Endothelial cell of umbilical vein (primary cell): ENCODE results near the gene MACF1.

Experiments
- POLR2A ChIP-seq: IDR thresholded peaks from 2 replicates; pipeline ENCODE4 v1.6.1; 2012; ENCODE audit warnings: low read depth, mild to moderate bottlenecking, control low read depth, low read length
- TF ChIP-seq, protein P1 (sequence below), 2 donors: IDR thresholded peaks; 1 replicate in 1 of 2; 2 replicates in 1 of 2; pipeline ENCODE4 v1.5.1; 2011; ENCODE audit warnings: low read length in 2 of 2, mild to moderate bottlenecking in 2 of 2, moderate library complexity in 2 of 2, control low read depth in 1 of 2, inconsistent platforms in 1 of 2, low read depth in 1 of 2; ENCODE audit not compliant: insufficient read depth in 1 of 2; ENCODE audit errors: extremely low read depth in 1 of 2

GRCh38 chr1:39195166-39196111, 9.1 kb upstream of the MACF1 start:
- TF ChIP-seq, protein P1, sequence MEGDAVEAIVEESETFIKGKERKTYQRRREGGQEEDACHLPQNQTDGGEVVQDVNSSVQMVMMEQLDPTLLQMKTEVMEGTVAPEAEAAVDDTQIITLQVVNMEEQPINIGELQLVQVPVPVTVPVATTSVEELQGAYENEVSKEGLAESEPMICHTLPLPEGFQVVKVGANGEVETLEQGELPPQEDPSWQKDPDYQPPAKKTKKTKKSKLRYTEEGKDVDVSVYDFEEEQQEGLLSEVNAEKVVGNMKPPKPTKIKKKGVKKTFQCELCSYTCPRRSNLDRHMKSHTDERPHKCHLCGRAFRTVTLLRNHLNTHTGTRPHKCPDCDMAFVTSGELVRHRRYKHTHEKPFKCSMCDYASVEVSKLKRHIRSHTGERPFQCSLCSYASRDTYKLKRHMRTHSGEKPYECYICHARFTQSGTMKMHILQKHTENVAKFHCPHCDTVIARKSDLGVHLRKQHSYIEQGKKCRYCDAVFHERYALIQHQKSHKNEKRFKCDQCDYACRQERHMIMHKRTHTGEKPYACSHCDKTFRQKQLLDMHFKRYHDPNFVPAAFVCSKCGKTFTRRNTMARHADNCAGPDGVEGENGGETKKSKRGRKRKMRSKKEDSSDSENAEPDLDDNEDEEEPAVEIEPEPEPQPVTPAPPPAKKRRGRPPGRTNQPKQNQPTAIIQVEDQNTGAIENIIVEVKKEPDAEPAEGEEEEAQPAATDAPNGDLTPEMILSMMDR (IDR thresholded peaks at IDR 0.05; ENCODE audit: extremely low read depth in 1 of 2, insufficient read depth in 1 of 2, low read depth in 1 of 2, low read length in 2 of 2), result no peak
- TF ChIP-seq POLR2A, result no peak
